Neural crest cell (in vitro differentiated cells): ENCODE results near the gene SPINK14. TPM values are rescaled to one million over a fixed set of nuclear protein-coding genes. Genes with fewer than 3 reads are reported as not detected.

ENCODE experiments used
- DNase-seq: peaks from one replicate; pipeline ENCODE4 v3.0.0; 2021; ENCODE audit warnings: low read depth, mixed read lengths, low spot score
- H3K27ac Mint-ChIP-seq: one replicate; pipeline ENCODE4 v1.8.0; 2021; ENCODE audit warnings: mild to moderate bottlenecking, mixed read lengths; ENCODE audit not compliant: unreplicated experiment
- H3K27me3 Mint-ChIP-seq: 2 replicates; pipeline ENCODE4 v1.8.0; 2021; ENCODE audit warnings: low read depth, mild to moderate bottlenecking, mixed read lengths
- H3K36me3 Mint-ChIP-seq: 2 replicates; pipeline ENCODE4 v1.8.0; 2021; ENCODE audit warnings: low read depth, mild to moderate bottlenecking, mixed read lengths
- H3K4me1 Mint-ChIP-seq: 2 replicates; pipeline ENCODE4 v1.8.0; 2021; ENCODE audit warnings: mixed read lengths
- H3K4me3 Mint-ChIP-seq: one replicate; pipeline ENCODE4 v1.8.0; 2021; ENCODE audit warnings: mild to moderate bottlenecking, mixed read lengths
- H3K9me3 Mint-ChIP-seq: 2 replicates; pipeline ENCODE4 v1.8.0; 2021; ENCODE audit warnings: mixed read lengths
- CTCF ChIP-seq: fragments of 200-600 bp; sonication (generic); conservative IDR thresholded peaks from 2 replicates; pipeline ENCODE4 v1.5.0; 2021; ENCODE audit warnings: antibody characterized with exemption, mild to moderate bottlenecking
- total RNA-seq: library from RNA; stranded (reverse); gene quantifications from 2 replicates; pipeline ENCODE4 v1.2.1, GENCODE V29; 2021

SPINK14 gene
- total RNA-seq, 1 donor from 2014 or later = not detected

GRCh38 chr5:148224117-148224742 lies 55.9 kb downstream of the SPINK14 start:
- no peak overlapping the region for H3K27ac Mint-ChIP-seq
- H3K4me1 Mint-ChIP-seq = no peaks in the 10 kb centered on the region
- H3K9me3 Mint-ChIP-seq = no peaks in the 10 kb centered on the region
- peaks cover 2% of the 10 kb centered on the region for H3K27me3 Mint-ChIP-seq
- H3K4me3 Mint-ChIP-seq = no peak overlapping the region
- DNase-seq = no peak
- TF ChIP-seq CTCF = no peak
- no peaks in the 10 kb centered on the region for H3K36me3 Mint-ChIP-seq

Other genes with a start within 250 kb of the SPINK14 start
- 10.6 and 12.9 TPM in 2 replicates for gene SPINK5, start 104.6 kb upstream of the SPINK14 start, total RNA-seq
- not detected in 2 replicates for gene SPINK6, start 34.5 kb downstream of the SPINK14 start, total RNA-seq
- not detected in 2 replicates for gene MARCOL, start 70.0 kb downstream of the SPINK14 start, total RNA-seq
- gene SPINK13, start 100.2 kb downstream of the SPINK14 start, total RNA-seq = not detected in 2 replicates
- not detected in 2 replicates for gene SPINK7, start 143.9 kb downstream of the SPINK14 start, total RNA-seq
- gene SPINK9, start 167.0 kb downstream of the SPINK14 start, total RNA-seq = not detected in 2 replicates
- gene FBXO38, start 215.4 kb downstream of the SPINK14 start, total RNA-seq = 41.0 and 43.8 TPM in 2 replicates